GM18499 (cell line): ENCODE results near the gene PIP5KL1.
A peak's percentile ranks its signal among the peaks of the same experiment; 100 is the strongest.

Source experiments
- ATAC-seq: cut with Tn5 transposase; IDR thresholded peaks from one replicate; pipeline ENCODE4 v1.9.1; 2021; ENCODE audit warnings: moderate number of reproducible peaks; ENCODE audit not compliant: insufficient read depth, unreplicated experiment

PIP5KL1 gene

DNA sequence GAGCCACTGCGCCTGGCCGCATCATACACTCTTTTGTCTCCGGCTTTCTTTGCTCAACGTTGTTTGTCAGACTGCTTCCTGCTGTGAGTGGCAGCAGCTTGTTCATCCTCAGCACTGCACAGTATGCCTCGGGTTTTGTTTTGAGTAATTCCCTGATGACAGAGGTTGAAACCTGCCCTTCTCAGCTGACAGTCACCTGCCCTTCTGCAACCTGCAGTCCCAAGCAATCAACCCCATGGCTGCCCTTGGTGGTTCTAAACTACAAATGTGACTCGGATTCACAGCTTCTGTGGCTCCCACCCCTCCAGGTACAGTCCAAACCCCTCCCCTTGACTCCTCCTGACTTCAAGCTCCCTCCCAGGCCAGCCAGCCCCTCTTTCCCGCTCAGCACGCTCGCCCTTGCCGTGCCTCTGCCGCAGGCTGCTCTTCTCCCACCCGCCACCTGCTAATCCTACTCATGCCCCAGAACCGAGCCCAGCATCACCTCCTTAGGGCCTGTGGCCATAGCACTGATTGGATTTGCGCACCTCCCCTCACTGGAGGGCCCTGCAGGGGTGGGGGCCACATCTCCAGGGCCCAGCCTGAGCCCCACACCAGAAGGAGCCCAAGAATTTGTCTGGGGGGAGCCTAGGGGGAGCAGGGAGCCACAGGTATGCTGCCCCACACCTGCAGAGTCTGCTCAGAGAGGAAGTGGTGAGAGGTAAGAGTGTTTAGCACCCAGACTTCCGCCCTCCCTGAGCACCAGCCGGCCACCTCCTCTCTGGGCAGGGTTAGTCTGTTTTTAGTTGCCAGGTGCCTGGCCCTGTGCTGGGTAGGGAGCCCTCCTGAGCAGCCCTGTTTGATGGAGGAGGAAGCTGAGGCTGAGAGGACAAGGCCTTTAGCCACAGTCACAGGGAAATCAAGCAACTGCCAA is 40.1 kb upstream of the PIP5KL1 start:
- peak; percentile 52 for ATAC-seq

GRCh38 chr9:127968700-127969383 is 38.3 kb upstream of the PIP5KL1 start:
- no peak for ATAC-seq

DNA sequence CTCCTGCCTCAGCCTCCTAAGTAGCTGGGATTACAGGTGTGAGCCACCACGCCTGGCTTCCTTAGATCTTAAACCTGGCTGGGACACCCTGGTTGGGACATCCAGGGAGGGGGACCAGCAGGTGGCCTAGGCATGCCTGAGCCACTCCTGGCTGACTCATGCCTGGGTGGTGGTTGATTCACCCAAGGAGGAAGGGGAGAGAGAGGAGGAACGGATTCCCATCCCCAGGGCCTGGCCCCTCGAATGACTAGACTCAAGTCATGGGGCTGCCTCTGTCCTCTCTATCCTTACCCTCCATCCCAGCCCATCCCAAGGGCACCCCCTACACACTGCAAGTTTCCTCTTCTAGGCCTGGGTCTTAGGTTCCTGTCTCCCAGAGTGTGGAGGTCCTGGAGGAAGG is 37.5 kb upstream of the PIP5KL1 start:
- ATAC-seq, result no peak

DNA sequence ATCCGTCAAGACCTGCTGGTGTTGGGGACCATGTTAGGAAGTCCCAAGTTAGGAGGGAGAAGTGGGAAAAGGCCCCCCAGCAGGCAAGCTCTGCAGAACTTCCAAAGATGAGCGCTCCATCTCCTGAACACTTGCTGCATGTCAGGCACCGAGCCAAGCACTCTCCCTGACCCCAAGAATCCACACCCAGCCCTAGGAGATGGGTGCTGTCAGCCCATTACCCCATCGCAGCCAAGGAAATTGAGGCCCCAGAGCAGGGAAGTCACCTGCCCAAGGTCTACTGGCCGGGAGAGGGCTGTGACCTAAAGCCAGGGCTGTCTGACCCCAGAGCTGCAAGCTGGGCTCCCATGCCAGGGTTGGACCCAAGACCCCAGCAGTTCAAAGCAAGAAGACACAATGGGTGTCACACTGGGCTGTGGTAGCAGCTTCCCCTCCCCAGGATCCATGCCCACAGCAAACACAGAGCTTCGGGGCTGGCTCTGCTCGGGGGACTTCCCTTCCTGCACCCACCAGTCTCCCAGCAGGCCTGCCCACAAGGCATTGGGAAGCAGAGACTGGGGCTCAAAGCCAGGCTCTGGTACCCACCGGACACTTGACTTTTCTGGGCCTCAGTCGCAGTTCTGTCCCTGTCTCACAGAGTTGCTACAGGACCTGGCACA is 36.7 kb upstream of the PIP5KL1 start:
- no peak for ATAC-seq

DNA sequence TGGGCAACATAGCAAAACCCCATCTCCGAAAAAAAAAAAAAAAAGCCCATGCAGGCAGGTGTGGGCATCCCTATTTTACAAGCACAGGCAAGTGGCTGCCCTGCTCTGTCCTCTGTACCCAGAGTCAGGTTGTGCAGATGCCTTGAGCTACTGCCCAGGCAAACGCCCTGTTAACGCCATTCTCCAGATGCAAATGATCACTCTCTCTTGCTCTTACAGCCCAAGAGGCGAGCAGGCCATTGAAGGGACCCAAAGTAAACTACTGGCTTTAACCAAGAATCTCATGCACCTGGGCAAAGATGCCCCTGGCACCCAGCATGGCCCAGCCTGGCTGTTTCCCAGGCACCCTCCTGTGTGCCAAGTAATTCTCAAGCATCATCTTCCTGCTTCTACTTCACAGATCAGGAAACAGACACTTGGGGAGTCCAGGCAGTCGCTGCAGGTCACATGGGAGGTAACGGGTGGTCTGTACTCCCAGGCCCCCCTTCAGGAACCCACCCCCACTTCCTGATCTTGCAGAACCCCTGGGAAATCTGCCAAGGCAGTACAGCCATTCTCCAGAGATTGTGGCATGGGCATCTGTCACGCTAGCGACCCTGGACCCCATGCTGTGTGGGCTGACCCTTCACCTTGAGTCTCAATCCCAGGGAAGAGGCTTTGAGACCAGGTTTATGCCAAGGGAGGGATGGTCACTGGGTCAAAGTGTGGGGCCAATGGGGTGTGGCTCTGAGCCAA is 36.0 kb upstream of the PIP5KL1 start:
- no peak for ATAC-seq

DNA sequence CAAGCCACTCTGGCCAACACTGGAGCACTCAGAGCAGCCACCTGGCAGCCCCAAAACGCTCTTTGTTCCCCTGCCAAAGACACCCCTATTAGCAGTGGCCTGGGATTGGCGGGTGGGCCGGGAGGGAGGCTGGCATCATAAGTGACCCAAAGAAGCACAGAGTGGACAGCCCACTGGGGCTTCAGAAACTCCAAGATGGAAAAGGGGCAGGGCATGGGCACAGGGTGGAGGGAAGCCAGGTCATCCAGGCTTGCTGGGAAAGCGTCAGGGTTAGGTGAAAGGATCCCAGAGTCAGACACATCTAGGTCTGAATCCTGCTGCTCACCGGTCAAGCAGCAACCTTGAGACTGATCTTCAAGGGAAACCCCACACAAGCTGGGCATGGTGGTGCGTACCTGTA is 35.4 kb upstream of the PIP5KL1 start:
- no peak for ATAC-seq

DNA sequence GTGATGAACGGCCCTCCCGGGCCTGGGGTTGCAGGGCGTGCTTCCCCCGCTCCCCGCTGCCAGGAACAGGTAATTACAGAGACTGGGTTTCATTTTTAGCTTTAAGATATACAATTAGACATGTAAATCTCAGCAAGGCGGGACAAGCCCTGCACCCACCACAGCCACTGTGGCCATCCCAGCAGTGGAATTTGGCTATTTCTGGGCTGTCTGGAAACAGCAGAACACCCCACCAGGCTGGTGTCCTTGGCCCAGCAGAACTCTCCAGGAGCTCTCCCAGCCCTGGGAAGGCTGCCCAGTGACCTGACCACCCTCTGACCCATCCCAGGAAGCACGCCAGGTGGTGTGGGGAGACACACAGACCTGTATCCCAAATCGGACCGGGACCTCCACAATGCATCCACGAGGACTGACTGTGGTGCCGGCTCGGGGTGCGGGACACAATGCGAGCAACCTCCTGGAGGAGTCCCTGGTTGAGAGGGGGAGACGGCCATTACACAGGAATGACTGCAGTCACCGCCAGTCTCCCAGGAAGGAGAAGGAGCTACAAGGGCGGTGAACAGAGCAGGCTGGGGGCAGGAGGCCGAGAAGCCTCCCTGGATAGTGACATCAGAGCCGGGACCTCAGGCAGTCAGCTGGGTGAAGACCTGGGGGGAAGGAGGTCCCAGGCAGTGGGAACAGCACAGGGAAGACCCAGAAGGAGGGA is 32.9 kb upstream of the PIP5KL1 start:
- ATAC-seq, result no peak

DNA sequence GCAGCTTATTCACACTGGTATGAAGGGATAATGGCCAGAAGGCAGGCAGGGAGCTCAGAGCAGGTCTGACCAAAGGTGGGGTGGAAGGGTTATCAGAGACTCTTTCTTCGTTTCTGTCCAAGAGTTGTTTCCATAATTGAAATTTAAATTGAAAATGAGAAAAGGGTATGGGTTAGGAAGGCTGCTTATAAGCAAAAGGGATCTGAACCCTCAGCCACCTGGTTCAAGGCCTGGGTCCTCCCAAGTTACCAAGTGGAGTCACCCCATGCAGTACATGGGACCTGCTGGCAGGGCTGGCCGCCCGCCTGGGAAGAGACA is 32.4 kb upstream of the PIP5KL1 start:
- ATAC-seq, result no peak

DNA sequence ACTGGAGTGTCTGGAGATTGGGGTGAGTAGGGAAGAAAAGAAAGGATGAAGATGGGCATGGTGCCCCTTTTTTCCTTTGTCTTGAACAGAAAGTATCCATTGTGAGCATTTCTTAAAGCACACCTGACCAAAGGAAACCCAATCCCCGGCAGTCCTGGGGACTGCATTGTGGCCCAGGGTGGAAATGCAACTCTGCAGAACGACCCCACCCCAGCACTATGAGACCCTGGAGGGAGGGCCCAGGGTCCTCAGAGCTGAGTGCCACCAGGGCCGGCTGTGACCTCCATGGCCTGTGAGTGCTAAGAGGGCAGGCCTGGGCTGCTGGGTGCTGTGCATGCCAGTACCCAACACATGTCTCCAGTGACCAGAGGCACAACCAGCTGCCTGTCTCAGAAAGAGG is 31.7 kb upstream of the PIP5KL1 start:
- no peak for ATAC-seq

DNA sequence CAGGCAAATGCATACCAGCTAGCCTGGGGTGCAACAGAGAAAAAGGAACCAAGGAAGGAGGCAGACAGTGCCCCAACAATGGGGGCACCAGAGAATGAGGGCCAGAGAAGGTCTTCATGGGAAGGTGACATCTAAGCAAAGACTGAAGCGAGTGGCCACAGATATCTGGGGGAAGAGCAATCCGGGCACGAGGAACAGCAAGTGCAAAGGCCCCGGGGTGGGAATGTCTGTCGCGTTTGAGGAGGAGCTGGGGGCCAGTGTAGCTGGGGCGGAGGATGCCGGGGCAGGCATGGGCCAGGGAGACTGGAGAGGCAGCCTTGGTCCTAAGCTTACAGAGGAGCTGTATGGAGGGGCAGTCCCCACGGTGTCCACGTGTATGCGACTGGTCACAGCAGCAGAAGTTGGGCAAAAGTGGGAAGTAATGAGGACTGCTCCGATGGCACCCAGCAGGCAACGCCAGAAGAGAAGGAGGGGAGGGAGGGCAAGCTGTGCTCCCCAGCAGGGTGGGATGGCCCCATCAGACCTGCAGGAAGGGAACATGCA is 31.1 kb upstream of the PIP5KL1 start:
- no peak for ATAC-seq

DNA sequence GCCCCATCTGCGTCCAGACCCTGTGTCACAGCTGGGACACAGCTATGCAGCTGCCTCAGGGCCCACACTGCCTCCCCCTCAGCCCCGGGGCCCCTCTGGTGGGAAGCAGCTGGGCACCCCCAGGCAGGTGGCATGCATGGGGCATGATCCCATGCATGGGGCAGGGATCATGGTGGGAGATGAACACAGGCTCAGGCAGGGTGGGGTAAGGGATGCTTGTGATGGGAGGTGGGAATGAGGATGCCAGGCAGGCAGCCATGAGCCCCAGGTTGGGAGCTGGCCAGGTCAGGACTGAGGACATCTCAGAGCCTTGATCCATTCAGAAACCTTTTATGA is 30.5 kb upstream of the PIP5KL1 start:
- no peak for ATAC-seq

DNA sequence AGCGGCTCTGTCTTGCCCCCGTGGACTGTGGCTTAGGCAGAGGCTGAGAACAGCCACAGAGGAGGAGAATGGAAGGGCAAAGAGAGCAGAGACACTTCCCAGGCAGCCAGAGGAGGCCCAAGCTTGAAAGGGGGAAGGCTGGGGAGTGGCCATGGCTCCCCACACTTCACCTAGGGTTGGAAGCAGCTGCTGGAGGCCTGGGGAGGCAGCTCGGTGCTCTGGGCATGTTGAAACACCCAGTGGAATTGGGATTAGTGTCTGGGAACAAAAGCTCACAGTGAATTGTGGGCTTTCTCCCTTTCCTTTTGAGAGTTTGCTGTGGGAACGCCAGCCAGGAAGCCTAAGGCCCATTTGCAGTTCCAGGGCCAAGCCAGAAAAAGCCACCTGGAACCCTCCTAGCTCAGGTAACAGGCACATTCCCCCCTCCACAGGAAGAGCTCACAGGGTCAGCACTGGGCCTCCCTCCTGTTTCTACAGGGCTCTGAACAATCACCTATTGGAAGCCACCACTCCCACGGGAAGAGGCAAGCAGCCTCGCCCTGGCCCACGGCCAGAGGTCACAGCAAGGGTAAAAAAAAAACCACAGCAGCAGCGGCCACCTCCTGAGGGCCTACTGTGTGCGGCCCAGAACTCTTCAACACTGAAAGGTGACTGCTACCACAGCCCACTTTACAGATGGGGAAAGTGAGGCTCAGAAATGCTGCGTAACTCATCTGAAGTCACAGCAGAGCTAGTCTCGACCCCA is 30.0 kb upstream of the PIP5KL1 start:
- no peak for ATAC-seq

- no peak for ATAC-seq
Observed at GRCh38 chr9:127959841-127960409, 29.3 kb upstream of the PIP5KL1 start.

DNA sequence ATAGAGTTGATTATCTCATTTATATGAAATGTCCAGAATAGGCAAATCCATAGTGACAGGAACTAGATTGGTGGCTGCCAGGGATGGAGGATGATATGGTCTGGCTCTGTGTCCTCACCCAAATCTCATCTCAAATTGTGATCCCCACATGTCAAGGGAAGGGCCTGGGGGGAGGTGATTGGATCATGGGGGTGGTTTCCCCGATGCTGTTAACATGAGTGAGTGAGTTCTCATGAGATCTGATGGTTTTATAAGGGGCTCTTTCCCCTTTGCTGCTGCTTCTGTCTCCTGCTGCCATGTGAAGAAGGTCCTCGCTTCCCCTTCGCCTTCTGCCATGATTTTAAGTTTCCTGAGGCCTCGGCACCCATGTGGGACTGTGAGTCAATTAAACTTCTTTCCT is 28.8 kb upstream of the PIP5KL1 start:
- ATAC-seq, result no peak

DNA sequence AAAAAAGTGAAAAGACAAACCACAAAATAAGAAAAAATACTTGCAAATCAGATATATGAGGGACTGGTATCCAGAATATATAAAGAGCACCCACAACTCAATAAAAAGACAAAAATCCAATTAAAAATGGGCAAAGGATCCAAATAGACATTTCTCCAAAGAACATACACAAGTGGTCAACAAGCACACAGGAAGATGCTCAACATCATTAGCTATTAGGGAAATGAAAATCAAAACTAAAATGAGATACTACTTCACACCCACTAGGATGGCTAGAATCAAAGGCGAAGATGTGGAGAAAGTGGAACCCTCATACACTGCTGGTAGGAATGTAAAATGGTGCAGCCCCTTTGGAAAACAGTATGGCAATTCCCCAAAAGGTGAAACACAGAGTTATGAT is 28.2 kb upstream of the PIP5KL1 start:
- no peak for ATAC-seq

GRCh38 chr9:127955294-127956015 is 24.9 kb upstream of the PIP5KL1 start:
- no peak for ATAC-seq

DNA sequence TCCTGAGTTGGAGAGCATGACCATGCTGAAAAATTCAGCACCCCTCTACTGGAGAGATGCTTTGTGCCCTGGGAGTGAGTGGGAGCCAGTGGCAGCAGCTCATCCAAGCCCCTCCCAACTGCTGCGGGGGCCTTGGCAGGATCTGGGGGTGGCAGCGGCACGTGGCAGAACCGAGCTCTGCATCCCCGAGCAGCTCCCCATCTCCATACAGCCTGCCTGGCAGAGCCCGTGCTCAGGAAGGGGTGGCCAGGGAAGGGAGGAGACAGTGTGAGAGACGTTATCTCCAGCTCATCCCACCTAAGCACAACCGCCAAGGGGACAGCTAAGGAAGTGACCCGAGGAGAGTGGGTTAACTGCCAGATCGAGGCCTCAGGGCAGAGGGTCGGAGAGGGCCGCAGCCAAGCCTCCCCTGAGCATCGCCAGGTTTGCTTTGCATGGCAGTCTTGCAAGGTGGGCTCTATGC is 24.3 kb upstream of the PIP5KL1 start:
- no peak for ATAC-seq

DNA sequence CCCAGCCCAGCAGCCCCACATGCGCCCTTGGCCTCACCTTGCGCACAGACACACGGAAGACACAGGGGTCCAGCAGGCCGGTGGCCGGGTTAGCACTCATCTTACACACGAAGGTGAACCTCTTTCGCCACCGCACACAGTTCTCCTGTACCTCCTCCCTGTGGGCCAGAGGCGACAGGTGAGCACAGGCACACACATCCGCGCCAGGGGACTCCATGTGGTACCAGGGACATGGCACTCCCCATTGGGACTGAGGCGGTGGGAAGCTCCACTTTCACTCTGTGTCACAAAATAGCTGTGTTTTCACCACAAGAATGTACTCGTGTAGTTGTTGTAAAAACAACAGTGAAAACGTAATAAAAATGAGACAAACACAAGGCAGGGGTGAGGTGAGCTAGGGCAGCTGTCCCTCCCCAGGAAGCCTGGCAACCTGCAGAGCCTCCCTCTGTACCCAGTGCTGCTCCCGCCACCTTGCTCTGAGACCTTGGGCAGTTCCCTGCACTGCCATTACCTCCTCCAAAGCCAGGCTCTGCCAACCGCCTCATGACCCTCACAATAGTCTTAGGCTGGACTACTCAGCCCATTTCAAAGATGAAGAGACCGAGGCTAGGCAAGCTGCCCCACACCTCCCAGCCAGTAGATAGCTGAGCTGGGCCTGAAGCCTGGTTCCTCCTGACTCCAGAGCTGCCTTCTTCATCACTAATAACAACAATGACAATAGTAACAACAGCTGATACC is 23.4 kb upstream of the PIP5KL1 start:
- no peak for ATAC-seq
